GM12872 (cell line): Measurements from ENCODE around the gene PRRG4.

Experiments
- CTCF ChIP-seq: IDR thresholded peaks from 3 replicates; pipeline ENCODE4 v1.5.1; 2011; ENCODE audit warnings: low read depth, mild to moderate bottlenecking, low read length, moderate library complexity; ENCODE audit not compliant: insufficient read depth

The PRRG4 gene

GRCh38 chr11:32874132-32874531 lies 44.4 kb downstream of the PRRG4 start:
- TF ChIP-seq CTCF = no peak

GRCh38 chr11:32881286-32881685 lies 51.6 kb downstream of the PRRG4 start:
- no peak for TF ChIP-seq CTCF

- no peak for TF ChIP-seq CTCF
These were observed 53.7 kb downstream of the PRRG4 start for GRCh38 chr11:32883421-32883820.

GRCh38 chr11:32884023-32884422 lies 54.3 kb downstream of the PRRG4 start:
- TF ChIP-seq CTCF = no peak

- peak; percentile 63 for TF ChIP-seq CTCF
These were observed 55.1 kb downstream of the PRRG4 start for GRCh38 chr11:32884770-32885384.

- no peak for TF ChIP-seq CTCF
These were observed 55.8 kb downstream of the PRRG4 start for GRCh38 chr11:32885556-32885955.

- TF ChIP-seq CTCF = no peak
These were observed 56.5 kb downstream of the PRRG4 start for GRCh38 chr11:32886180-32886579.

- no peak for TF ChIP-seq CTCF
These were observed 59.1 kb downstream of the PRRG4 start for GRCh38 chr11:32888805-32889204.
